Upper lobe of right lung (tissue), 1 donor: Measurements from ENCODE around the gene ANO8. TPM values are rescaled to one million over a fixed set of nuclear protein-coding genes. Genes with fewer than 3 reads are reported as not detected.

Source experiments
- ATAC-seq: fragments of 200-7000 bp; cut with Tn5 transposase; one replicate; pipeline ENCODE4 v1.9.1; 2020; ENCODE audit warnings: mild to moderate bottlenecking, moderate library complexity
- DNase-seq: peaks from one replicate; pipeline ENCODE4 v3.0.0-alpha.2; 2020
- H3K27ac ChIP-seq: fragments of 200-600 bp; one replicate; pipeline ENCODE4 v1.8.0; 2022
- H3K27me3 ChIP-seq: fragments of 200-600 bp; one replicate; pipeline ENCODE4 v1.8.0; 2022; ENCODE audit warnings: mild to moderate bottlenecking
- H3K36me3 ChIP-seq: fragments of 200-600 bp; one replicate; pipeline ENCODE4 v1.8.0; 2022
- H3K4me1 ChIP-seq: fragments of 200-600 bp; one replicate; pipeline ENCODE4 v1.8.0; 2022
- H3K4me3 ChIP-seq: fragments of 200-600 bp; one replicate; pipeline ENCODE4 v1.8.0; 2022; ENCODE audit warnings: mild to moderate bottlenecking
- H3K9me3 ChIP-seq: fragments of 200-600 bp; one replicate; pipeline ENCODE4 v1.8.0; 2022
- CTCF ChIP-seq: fragments of 200-600 bp; IDR thresholded peaks from one replicate; pipeline ENCODE4 v1.8.0; 2022; ENCODE audit warnings: antibody characterized with exemption
- intact Hi-C: fragments of 100-400 bp; cut with DNase I; formaldehyde crosslinking; loops from one replicate; pipeline ENCODE4 v1.11.0; 2022
- total RNA-seq: library from RNA; stranded (reverse); fragmentation: NEBNext Ultra II Directional; extraction: Animal tissue kit (Norgen Biotek cat#: 25700); gene quantifications from one replicate; pipeline ENCODE4 v1.2.1, GENCODE V29; 2021
- donor health status: DM: no; HTN: yes; CAD: no; lungs with severe emphysema.

ANO8 gene
- total RNA-seq, 1 donor from 2014 or later: 14.6 TPM

GRCh38 chr19:17347877-17348276 lies 13.2 kb upstream of the ANO8 start:
- no peaks in the 10 kb centered on the region for H3K9me3 ChIP-seq
- no peak overlapping the region for H3K4me3 ChIP-seq
- H3K27ac ChIP-seq: peak overlapping the region; percentile 7
- no peak for TF ChIP-seq CTCF
- peaks cover 12% of the 10 kb centered on the region for H3K4me1 ChIP-seq
- H3K27me3 ChIP-seq: no peaks in the 10 kb centered on the region
- ATAC-seq (no peak), DNase-seq (no peak)
- intact Hi-C loops: loop anchor here (5.0 kb wide), 1 partner anchor 39 kb away; no protein-coding TSS in a partner anchor
- H3K36me3 ChIP-seq: no peaks in the 10 kb centered on the region

- no peak for DNase-seq
- H3K4me1 ChIP-seq: peaks cover 12% of the 10 kb centered on the region
These were observed 12.7 kb upstream of the ANO8 start for GRCh38 chr19:17347361-17347760.

GRCh38 chr19:17346109-17346671 lies 11.5 kb upstream of the ANO8 start:
- DNase-seq (peak; percentile 87), ATAC-seq (peak; percentile 95)
- intact Hi-C loops: loop anchor here (5.0 kb wide), 1 partner anchor 41 kb away; no protein-coding TSS in a partner anchor
- Histone ChIP-seq H3K4me1 (peaks cover 12% of the 10 kb centered on the region), H3K27me3 (no peaks in the 10 kb centered on the region), H3K27ac (no peak overlapping the region), H3K4me3 (no peak overlapping the region), H3K36me3 (no peaks in the 10 kb centered on the region), H3K9me3 (no peaks in the 10 kb centered on the region)
- TF ChIP-seq CTCF: peak; percentile 98

More at GRCh38 chr19:17347361-17347760, 12.7 kb upstream of the ANO8 start:
- H3K9me3 ChIP-seq: no peaks in the 10 kb centered on the region
- no peaks in the 10 kb centered on the region for H3K36me3 ChIP-seq
- no peak for TF ChIP-seq CTCF
- no peak overlapping the region for H3K4me3 ChIP-seq
- no peak for ATAC-seq
- H3K27me3 ChIP-seq: no peaks in the 10 kb centered on the region
- intact Hi-C loops: loop anchor here (5.0 kb wide), 1 partner anchor 40 kb away; no protein-coding TSS in a partner anchor
- no peak overlapping the region for H3K27ac ChIP-seq

DNA sequence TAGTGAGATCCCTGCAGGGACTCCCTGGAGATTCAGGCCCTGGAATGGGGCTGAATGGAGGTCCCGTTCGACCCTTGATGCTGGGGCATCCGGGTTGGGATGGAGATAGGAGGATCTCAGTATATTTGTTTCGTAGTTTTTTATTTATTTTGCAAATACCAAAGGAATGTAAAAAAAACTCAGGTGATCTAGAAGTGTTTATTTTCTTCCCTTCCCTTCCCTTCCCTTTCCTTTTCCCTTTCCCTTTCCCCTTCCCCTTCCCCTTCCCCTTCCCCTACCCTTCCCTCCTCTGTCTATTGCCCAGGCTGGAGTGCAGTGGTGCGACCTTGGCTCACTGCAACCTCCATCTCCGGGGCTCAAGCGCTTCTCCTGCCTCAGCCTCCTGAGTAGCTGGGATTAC lies 7.2 kb upstream of the ANO8 start:
- no peak for TF ChIP-seq CTCF
- ATAC-seq: no peak
- no peak for DNase-seq
- H3K27me3 ChIP-seq: no peaks in the 10 kb centered on the region
- intact Hi-C loops: no loop called here
- no peaks in the 10 kb centered on the region for H3K9me3 ChIP-seq
- no peak overlapping the region for H3K27ac ChIP-seq
- no peaks in the 10 kb centered on the region for H3K36me3 ChIP-seq
- H3K4me1 ChIP-seq: peaks cover 15% of the 10 kb centered on the region
- H3K4me3 ChIP-seq: no peak overlapping the region

GRCh38 chr19:17341386-17341785 lies 6.7 kb upstream of the ANO8 start:
- H3K9me3 ChIP-seq: no peaks in the 10 kb centered on the region
- DNase-seq (no peak), ATAC-seq (no peak)
- no peak overlapping the region for H3K27ac ChIP-seq
- H3K27me3 ChIP-seq: no peaks in the 10 kb centered on the region
- H3K4me1 ChIP-seq: peaks cover 13% of the 10 kb centered on the region
- H3K36me3 ChIP-seq: no peaks in the 10 kb centered on the region
- TF ChIP-seq CTCF: no peak
- intact Hi-C loops: no loop called here
- H3K4me3 ChIP-seq: no peak overlapping the region
